ENCODE data around the gene THSD4. TPM values are rescaled to one million over a fixed set of nuclear protein-coding genes. Genes with fewer than 3 reads are reported as not detected.

The THSD4 gene
- total RNA-seq, 2 experiments from 2014 or later: 0.08 TPM; not detected in 1

GRCh38 chr15:71410347-71410746, 295.1 kb downstream of the THSD4 start:
- CTCF ChIA-PET: no interaction called here
- Mint-ChIP-seq H3K36me3 (ENCODE audit: low read depth) (no peaks in the 10 kb centered on the region), H3K4me3 (no peak overlapping the region), H3K9me3 (no peaks in the 10 kb centered on the region), H3K27me3 (peaks cover 6% of the 10 kb centered on the region), H3K4me1 (no peaks in the 10 kb centered on the region), H3K27ac (no peak overlapping the region)
- no peak for DNase-seq
- POLR2A ChIA-PET: no interaction called here

GRCh38 chr15:71411538-71412482, 296.5 kb downstream of the THSD4 start:
- Mint-ChIP-seq H3K36me3 (ENCODE audit: low read depth) (no peaks in the 10 kb centered on the region), H3K9me3 (no peaks in the 10 kb centered on the region), H3K27me3 (peaks cover 3% of the 10 kb centered on the region), H3K4me1 (no peaks in the 10 kb centered on the region), H3K27ac (no peak overlapping the region), H3K4me3 (no peak overlapping the region)
- ChIA-PET CTCF (interaction anchor here (1.4 kb wide), 1 partner anchor 91 kb away, joined by 3 read pairs; no protein-coding TSS in a partner anchor), POLR2A (no interaction called here)
- DNase-seq: no peak

GRCh38 chr15:71413419-71413818, 298.1 kb downstream of the THSD4 start:
- peaks cover 5% of the 10 kb centered on the region for H3K27me3 Mint-ChIP-seq
- H3K4me1 Mint-ChIP-seq: no peaks in the 10 kb centered on the region
- no peak overlapping the region for H3K27ac Mint-ChIP-seq
- CTCF ChIA-PET: interaction anchor here (0.8 to 1.4 kb wide), 2 partner anchors 11 to 92 kb away, joined by 3 read pairs; no protein-coding TSS in a partner anchor
- no peaks in the 10 kb centered on the region for H3K9me3 Mint-ChIP-seq
- H3K36me3 Mint-ChIP-seq (ENCODE audit: low read depth): no peaks in the 10 kb centered on the region
- no peak overlapping the region for H3K4me3 Mint-ChIP-seq
- DNase-seq: no peak
- POLR2A ChIA-PET: no interaction called here

- H3K27ac Mint-ChIP-seq: no peak overlapping the region
- H3K4me1 Mint-ChIP-seq: no peaks in the 10 kb centered on the region
- CTCF ChIA-PET: no interaction called here
- no peak overlapping the region for H3K4me3 Mint-ChIP-seq
- peaks cover 6% of the 10 kb centered on the region for H3K27me3 Mint-ChIP-seq
- no peak for DNase-seq
- no peaks in the 10 kb centered on the region for H3K36me3 Mint-ChIP-seq (ENCODE audit: low read depth)
- H3K9me3 Mint-ChIP-seq: no peaks in the 10 kb centered on the region
- POLR2A ChIA-PET: no interaction called here
Observed at GRCh38 chr15:71414853-71415252, 299.6 kb downstream of the THSD4 start.

GRCh38 chr15:71422530-71423259, 307.4 kb downstream of the THSD4 start:
- no peaks in the 10 kb centered on the region for H3K9me3 Mint-ChIP-seq
- ChIA-PET POLR2A (no interaction called here), CTCF (interaction anchor here (1.7 kb wide), 1 partner anchor 18 kb away, joined by 4 read pairs; no protein-coding TSS in a partner anchor)
- no peak for DNase-seq
- no peaks in the 10 kb centered on the region for H3K36me3 Mint-ChIP-seq (ENCODE audit: low read depth)
- no peaks in the 10 kb centered on the region for H3K4me1 Mint-ChIP-seq
- H3K4me3 Mint-ChIP-seq: no peak overlapping the region
- peaks cover 7% of the 10 kb centered on the region for H3K27me3 Mint-ChIP-seq
- H3K27ac Mint-ChIP-seq: no peak overlapping the region

GRCh38 chr15:71424765-71425164, 309.5 kb downstream of the THSD4 start:
- ChIA-PET CTCF (no interaction called here), POLR2A (no interaction called here)
- Mint-ChIP-seq H3K9me3 (no peaks in the 10 kb centered on the region), H3K27ac (no peak overlapping the region), H3K27me3 (peaks cover 5% of the 10 kb centered on the region), H3K36me3 (ENCODE audit: low read depth) (no peaks in the 10 kb centered on the region), H3K4me3 (no peak overlapping the region), H3K4me1 (no peaks in the 10 kb centered on the region)
- DNase-seq: no peak

GRCh38 chr15:71425388-71425787, 310.1 kb downstream of the THSD4 start:
- H3K27ac Mint-ChIP-seq: no peak overlapping the region
- CTCF ChIA-PET: no interaction called here
- no peaks in the 10 kb centered on the region for H3K36me3 Mint-ChIP-seq (ENCODE audit: low read depth)
- POLR2A ChIA-PET: no interaction called here
- no peaks in the 10 kb centered on the region for H3K4me1 Mint-ChIP-seq
- no peak overlapping the region for H3K4me3 Mint-ChIP-seq
- DNase-seq: no peak
- peaks cover 3% of the 10 kb centered on the region for H3K27me3 Mint-ChIP-seq
- no peaks in the 10 kb centered on the region for H3K9me3 Mint-ChIP-seq

GRCh38 chr15:71426792-71427191, 311.5 kb downstream of the THSD4 start:
- Mint-ChIP-seq H3K4me1 (no peaks in the 10 kb centered on the region), H3K27me3 (no peaks in the 10 kb centered on the region), H3K4me3 (no peak overlapping the region), H3K36me3 (ENCODE audit: low read depth) (no peaks in the 10 kb centered on the region), H3K9me3 (no peaks in the 10 kb centered on the region), H3K27ac (no peak overlapping the region)
- no peak for DNase-seq
- ChIA-PET POLR2A (no interaction called here), CTCF (no interaction called here)

- no peak overlapping the region for H3K4me3 Mint-ChIP-seq
- no peak overlapping the region for H3K27ac Mint-ChIP-seq
- ChIA-PET CTCF (interaction anchor here (0.8 to 1.8 kb wide), 2 partner anchors 10 to 44 kb away, joined by 3 to 6 read pairs; no protein-coding TSS in a partner anchor), POLR2A (no interaction called here)
- no peak for DNase-seq
- H3K9me3 Mint-ChIP-seq: no peaks in the 10 kb centered on the region
- peaks cover 2% of the 10 kb centered on the region for H3K27me3 Mint-ChIP-seq
- H3K36me3 Mint-ChIP-seq (ENCODE audit: low read depth): no peaks in the 10 kb centered on the region
- no peaks in the 10 kb centered on the region for H3K4me1 Mint-ChIP-seq
Observed at GRCh38 chr15:71430782-71431181, 315.5 kb downstream of the THSD4 start.

GRCh38 chr15:71431343-71432336, 316.4 kb downstream of the THSD4 start:
- Mint-ChIP-seq H3K27ac (no peak overlapping the region), H3K36me3 (ENCODE audit: low read depth) (no peaks in the 10 kb centered on the region), H3K4me3 (no peak overlapping the region), H3K27me3 (peaks cover 2% of the 10 kb centered on the region), H3K9me3 (no peaks in the 10 kb centered on the region), H3K4me1 (no peaks in the 10 kb centered on the region)
- DNase-seq: no peak
- POLR2A ChIA-PET: no interaction called here
- CTCF ChIA-PET: interaction anchor here (0.8 kb wide), 1 partner anchor 9 kb away, joined by 3 read pairs; no protein-coding TSS in a partner anchor

- Mint-ChIP-seq H3K9me3 (no peaks in the 10 kb centered on the region), H3K4me3 (no peak overlapping the region), H3K27me3 (peaks cover 2% of the 10 kb centered on the region), H3K4me1 (no peaks in the 10 kb centered on the region), H3K27ac (no peak overlapping the region), H3K36me3 (ENCODE audit: low read depth) (no peaks in the 10 kb centered on the region)
- ChIA-PET CTCF (interaction anchor here (1.2 to 1.6 kb wide), 3 partner anchors 9 to 318 kb away, joined by 3 to 6 read pairs (median 3); partner anchors contain the start of gene THSD4), POLR2A (interaction anchor here (0.8 kb wide), 1 partner anchor 145 kb away, joined by 3 read pairs; no protein-coding TSS in a partner anchor)
- DNase-seq: no peak
Observed at GRCh38 chr15:71433402-71433801, 318.1 kb downstream of the THSD4 start.

GRCh38 chr15:71434774-71435173, 319.5 kb downstream of the THSD4 start:
- ChIA-PET POLR2A (no interaction called here), CTCF (interaction anchor here (1.6 kb wide), 2 partner anchors 8 to 320 kb away, joined by 4 to 6 read pairs; partner anchors contain the start of gene THSD4)
- no peaks in the 10 kb centered on the region for H3K36me3 Mint-ChIP-seq (ENCODE audit: low read depth)
- H3K27ac Mint-ChIP-seq: no peak overlapping the region
- H3K9me3 Mint-ChIP-seq: no peaks in the 10 kb centered on the region
- no peak for DNase-seq
- no peaks in the 10 kb centered on the region for H3K4me1 Mint-ChIP-seq
- H3K4me3 Mint-ChIP-seq: no peak overlapping the region
- peaks cover 4% of the 10 kb centered on the region for H3K27me3 Mint-ChIP-seq
